WTC11 (cell line): Measurements from ENCODE around the gene RPL26. TPM values are rescaled to one million over a fixed set of nuclear protein-coding genes. Genes with fewer than 3 reads are reported as not detected.

ENCODE experiments used
- AR ChIP-seq: fragments of 250-450 bp; sonication (Bioruptor Pico); IDR thresholded peaks from 2 replicates; pipeline ENCODE4 v1.9.0; 2021; ENCODE audit warnings: mild to moderate bottlenecking
- ATF1 ChIP-seq: sonication (generic); formaldehyde crosslinking; IDR thresholded peaks from 2 replicates; pipeline ENCODE4 v1.8.1; 2023; ENCODE audit warnings: mild to moderate bottlenecking, moderate library complexity, missing genetic modification reagents
- CBFB ChIP-seq: sonication (generic); formaldehyde crosslinking; IDR thresholded peaks from 2 replicates; pipeline ENCODE4 v1.8.1; 2022; ENCODE audit warnings: mild to moderate bottlenecking, low read depth, missing genetic modification reagents
- CREM ChIP-seq: sonication (generic); formaldehyde crosslinking; IDR thresholded peaks from 2 replicates; pipeline ENCODE4 v1.8.1; 2022; ENCODE audit warnings: mild to moderate bottlenecking, missing genetic modification reagents, moderate library complexity
- E2F5 ChIP-seq: sonication (generic); formaldehyde crosslinking; IDR thresholded peaks from 2 replicates; pipeline ENCODE4 v1.8.1; 2022; ENCODE audit warnings: mild to moderate bottlenecking, moderate library complexity, missing genetic modification reagents
- EMX1 ChIP-seq: fragments of 250-450 bp; sonication (Bioruptor Pico); IDR thresholded peaks from 2 replicates; pipeline ENCODE4 v1.8.0; 2021; ENCODE audit warnings: mild to moderate bottlenecking
- ERG ChIP-seq: fragments of 250-450 bp; sonication (Bioruptor Pico); IDR thresholded peaks from 2 replicates; pipeline ENCODE4 v1.8.0; 2021; ENCODE audit warnings: mild to moderate bottlenecking
- FOXK1 ChIP-seq: sonication (generic); formaldehyde crosslinking; IDR thresholded peaks from 2 replicates; pipeline ENCODE4 v1.8.0; 2022; ENCODE audit warnings: mild to moderate bottlenecking, moderate library complexity, missing genetic modification reagents
- GTF2I ChIP-seq: fragments of 250-450 bp; sonication (Bioruptor Pico); conservative IDR thresholded peaks from 2 replicates; pipeline ENCODE4 v1.4.0; 2021; ENCODE audit warnings: mild to moderate bottlenecking
- IRF2 ChIP-seq: sonication (generic); formaldehyde crosslinking; IDR thresholded peaks from 2 replicates; pipeline ENCODE4 v1.8.0; 2022; ENCODE audit warnings: low read depth, missing genetic modification reagents, borderline replicate concordance
- MYBL2 ChIP-seq: sonication (generic); formaldehyde crosslinking; IDR thresholded peaks from 2 replicates; pipeline ENCODE4 v1.8.1; 2023; ENCODE audit warnings: mild to moderate bottlenecking, moderate library complexity, missing genetic modification reagents
- NFE2L1 ChIP-seq: sonication (generic); formaldehyde crosslinking; IDR thresholded peaks from 2 replicates; pipeline ENCODE4 v1.8.1; 2023; ENCODE audit warnings: missing genetic modification reagents
- OVOL2 ChIP-seq: fragments of 250-450 bp; sonication (Bioruptor Pico); IDR thresholded peaks from 2 replicates; pipeline ENCODE4 v1.9.0; 2021; ENCODE audit warnings: mild to moderate bottlenecking, borderline replicate concordance
- RELA ChIP-seq: sonication (generic); formaldehyde crosslinking; IDR thresholded peaks from 2 replicates; pipeline ENCODE4 v1.8.1; 2022; ENCODE audit warnings: missing genetic modification reagents, mild to moderate bottlenecking, borderline replicate concordance
- SMAD4 ChIP-seq: sonication (generic); formaldehyde crosslinking; IDR thresholded peaks from 2 replicates; pipeline ENCODE4 v1.8.0; 2022; ENCODE audit warnings: mild to moderate bottlenecking, missing genetic modification reagents
- TCF7 ChIP-seq: sonication (generic); formaldehyde crosslinking; IDR thresholded peaks from 2 replicates; pipeline ENCODE4 v1.8.0; 2022; ENCODE audit warnings: mild to moderate bottlenecking, low read depth, missing genetic modification reagents, moderate library complexity
- USF2 ChIP-seq: sonication (generic); formaldehyde crosslinking; IDR thresholded peaks from 2 replicates; pipeline ENCODE4 v1.8.1; 2023; ENCODE audit warnings: mild to moderate bottlenecking, missing genetic modification reagents, moderate library complexity
- ZNF317 ChIP-seq: sonication (generic); formaldehyde crosslinking; IDR thresholded peaks from 2 replicates; pipeline ENCODE4 v1.8.1; 2023; ENCODE audit warnings: low read depth, mild to moderate bottlenecking, moderate library complexity, missing genetic modification reagents, borderline replicate concordance
- ZNF416 ChIP-seq: fragments of 250-450 bp; sonication (Bioruptor Pico); IDR thresholded peaks from 2 replicates; pipeline ENCODE4 v1.9.0; 2021; ENCODE audit warnings: mild to moderate bottlenecking, inconsistent platforms
- ZNF423 ChIP-seq: fragments of 250-450 bp; sonication (Bioruptor Pico); IDR thresholded peaks from 2 replicates; pipeline ENCODE4 v2.1.2; 2022; ENCODE audit warnings: mild to moderate bottlenecking, moderate library complexity
- total RNA-seq: library from RNA; stranded (reverse); gene quantifications from 3 replicates; pipeline ENCODE4 v1.2.3, GENCODE V29; 2021
- TF ChIP-seq, protein P1 (sequence below): fragments of 250-450 bp; sonication (Bioruptor Pico); IDR thresholded peaks from 2 replicates; pipeline ENCODE4 v2.1.2; 2022; ENCODE audit warnings: mild to moderate bottlenecking, moderate library complexity
- TF ChIP-seq, protein P2 (sequence below): fragments of 250-450 bp; sonication (Bioruptor Pico); IDR thresholded peaks from 2 replicates; pipeline ENCODE4 v1.9.0; 2021; ENCODE audit warnings: moderate library complexity, mild to moderate bottlenecking, inconsistent platforms, borderline replicate concordance
- TF ChIP-seq, protein P3 (sequence below): sonication (generic); formaldehyde crosslinking; IDR thresholded peaks from 2 replicates; pipeline ENCODE4 v1.8.0; 2022; ENCODE audit warnings: mild to moderate bottlenecking, missing genetic modification reagents
- TF ChIP-seq, protein P4 (sequence below): fragments of 200-600 bp; IDR thresholded peaks from 2 replicates; pipeline ENCODE4 v1.8.0; 2022; ENCODE audit warnings: antibody characterized with exemption
- TF ChIP-seq, protein P5 (sequence below): sonication (generic); formaldehyde crosslinking; IDR thresholded peaks from 2 replicates; pipeline ENCODE4 v1.8.1; 2022; ENCODE audit warnings: low read depth, missing genetic modification reagents, borderline replicate concordance

RPL26 gene
- total RNA-seq, 1 experiment from 2014 or later = 1,825 TPM

- TF ChIP-seq FOXK1 (CRISPR knock-in tag) = peak; percentile 87
- peak; percentile 93; the same call in 1 of the 2 replicates for TF ChIP-seq ERG (CRISPR knock-in tag)
- TF ChIP-seq USF2 (CRISPR knock-in tag) = 0 out of 2 replicates have a peak, but pooled peaks have one; percentile 29
- TF ChIP-seq RELA (CRISPR knock-in tag) = no peak
- TF ChIP-seq GTF2I (CRISPR knock-in tag) = no peak
- TF ChIP-seq MYBL2 (CRISPR knock-in tag) = peak; percentile 92
- TF ChIP-seq, protein P1, sequence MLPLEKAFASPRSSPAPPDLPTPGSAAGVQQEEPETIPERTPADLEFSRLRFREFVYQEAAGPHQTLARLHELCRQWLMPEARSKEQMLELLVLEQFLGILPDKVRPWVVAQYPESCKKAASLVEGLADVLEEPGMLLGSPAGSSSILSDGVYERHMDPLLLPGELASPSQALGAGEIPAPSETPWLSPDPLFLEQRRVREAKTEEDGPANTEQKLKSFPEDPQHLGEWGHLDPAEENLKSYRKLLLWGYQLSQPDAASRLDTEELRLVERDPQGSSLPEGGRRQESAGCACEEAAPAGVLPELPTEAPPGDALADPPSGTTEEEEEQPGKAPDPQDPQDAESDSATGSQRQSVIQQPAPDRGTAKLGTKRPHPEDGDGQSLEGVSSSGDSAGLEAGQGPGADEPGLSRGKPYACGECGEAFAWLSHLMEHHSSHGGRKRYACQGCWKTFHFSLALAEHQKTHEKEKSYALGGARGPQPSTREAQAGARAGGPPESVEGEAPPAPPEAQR (CRISPR knock-in tag) = no peak
- TF ChIP-seq OVOL2 (CRISPR knock-in tag) = peak; percentile 76
- TF ChIP-seq IRF2 (CRISPR knock-in tag) = 0 out of 2 replicates have a peak, but pooled peaks have one; percentile 80
- no peak for TF ChIP-seq ZNF423 (CRISPR knock-in tag)
- peak; percentile 92 for TF ChIP-seq ZNF416 (CRISPR knock-in tag)
- TF ChIP-seq ATF1 (CRISPR knock-in tag) = peak; percentile 86; the same call in 1 of the 2 replicates
- TF ChIP-seq NFE2L1 (CRISPR knock-in tag) = peak; percentile 91
- TF ChIP-seq EMX1 = peak; percentile 95
- no peak for TF ChIP-seq ZNF317
- TF ChIP-seq SMAD4 (CRISPR knock-in tag) = peak; percentile 47; the same call in 1 of the 2 replicates
- TF ChIP-seq CBFB (CRISPR knock-in tag) = peak; percentile 36
- TF ChIP-seq, protein P2, sequence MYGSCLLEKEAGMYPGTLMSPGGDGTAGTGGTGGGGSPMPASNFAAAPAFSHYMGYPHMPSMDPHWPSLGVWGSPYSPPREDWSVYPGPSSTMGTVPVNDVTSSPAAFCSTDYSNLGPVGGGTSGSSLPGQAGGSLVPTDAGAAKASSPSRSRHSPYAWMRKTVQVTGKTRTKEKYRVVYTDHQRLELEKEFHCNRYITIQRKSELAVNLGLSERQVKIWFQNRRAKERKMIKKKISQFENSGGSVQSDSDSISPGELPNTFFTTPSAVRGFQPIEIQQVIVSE = no peak; the same call in 1 of the 2 replicates
- peak; percentile 91 for TF ChIP-seq AR
- no peak; the same call in 1 of the 2 replicates for TF ChIP-seq CREM
- TF ChIP-seq TCF7 (CRISPR knock-in tag) = 0 out of 2 replicates have a peak, but pooled peaks have one; percentile 71
- TF ChIP-seq, protein P3, sequence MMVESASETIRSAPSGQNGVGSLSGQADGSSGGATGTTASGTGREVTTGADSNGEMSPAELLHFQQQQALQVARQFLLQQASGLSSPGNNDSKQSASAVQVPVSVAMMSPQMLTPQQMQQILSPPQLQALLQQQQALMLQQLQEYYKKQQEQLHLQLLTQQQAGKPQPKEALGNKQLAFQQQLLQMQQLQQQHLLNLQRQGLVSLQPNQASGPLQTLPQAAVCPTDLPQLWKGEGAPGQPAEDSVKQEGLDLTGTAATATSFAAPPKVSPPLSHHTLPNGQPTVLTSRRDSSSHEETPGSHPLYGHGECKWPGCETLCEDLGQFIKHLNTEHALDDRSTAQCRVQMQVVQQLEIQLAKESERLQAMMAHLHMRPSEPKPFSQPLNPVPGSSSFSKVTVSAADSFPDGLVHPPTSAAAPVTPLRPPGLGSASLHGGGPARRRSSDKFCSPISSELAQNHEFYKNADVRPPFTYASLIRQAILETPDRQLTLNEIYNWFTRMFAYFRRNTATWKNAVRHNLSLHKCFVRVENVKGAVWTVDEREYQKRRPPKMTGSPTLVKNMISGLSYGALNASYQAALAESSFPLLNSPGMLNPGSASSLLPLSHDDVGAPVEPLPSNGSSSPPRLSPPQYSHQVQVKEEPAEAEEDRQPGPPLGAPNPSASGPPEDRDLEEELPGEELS = 0 out of 2 replicates have a peak, but pooled peaks have one; percentile 53
- TF ChIP-seq E2F5 (CRISPR knock-in tag) = no peak
- TF ChIP-seq, protein P4, sequence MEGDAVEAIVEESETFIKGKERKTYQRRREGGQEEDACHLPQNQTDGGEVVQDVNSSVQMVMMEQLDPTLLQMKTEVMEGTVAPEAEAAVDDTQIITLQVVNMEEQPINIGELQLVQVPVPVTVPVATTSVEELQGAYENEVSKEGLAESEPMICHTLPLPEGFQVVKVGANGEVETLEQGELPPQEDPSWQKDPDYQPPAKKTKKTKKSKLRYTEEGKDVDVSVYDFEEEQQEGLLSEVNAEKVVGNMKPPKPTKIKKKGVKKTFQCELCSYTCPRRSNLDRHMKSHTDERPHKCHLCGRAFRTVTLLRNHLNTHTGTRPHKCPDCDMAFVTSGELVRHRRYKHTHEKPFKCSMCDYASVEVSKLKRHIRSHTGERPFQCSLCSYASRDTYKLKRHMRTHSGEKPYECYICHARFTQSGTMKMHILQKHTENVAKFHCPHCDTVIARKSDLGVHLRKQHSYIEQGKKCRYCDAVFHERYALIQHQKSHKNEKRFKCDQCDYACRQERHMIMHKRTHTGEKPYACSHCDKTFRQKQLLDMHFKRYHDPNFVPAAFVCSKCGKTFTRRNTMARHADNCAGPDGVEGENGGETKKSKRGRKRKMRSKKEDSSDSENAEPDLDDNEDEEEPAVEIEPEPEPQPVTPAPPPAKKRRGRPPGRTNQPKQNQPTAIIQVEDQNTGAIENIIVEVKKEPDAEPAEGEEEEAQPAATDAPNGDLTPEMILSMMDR = peak; percentile 46; the same call in 1 of the 2 replicates
- TF ChIP-seq, protein P5, sequence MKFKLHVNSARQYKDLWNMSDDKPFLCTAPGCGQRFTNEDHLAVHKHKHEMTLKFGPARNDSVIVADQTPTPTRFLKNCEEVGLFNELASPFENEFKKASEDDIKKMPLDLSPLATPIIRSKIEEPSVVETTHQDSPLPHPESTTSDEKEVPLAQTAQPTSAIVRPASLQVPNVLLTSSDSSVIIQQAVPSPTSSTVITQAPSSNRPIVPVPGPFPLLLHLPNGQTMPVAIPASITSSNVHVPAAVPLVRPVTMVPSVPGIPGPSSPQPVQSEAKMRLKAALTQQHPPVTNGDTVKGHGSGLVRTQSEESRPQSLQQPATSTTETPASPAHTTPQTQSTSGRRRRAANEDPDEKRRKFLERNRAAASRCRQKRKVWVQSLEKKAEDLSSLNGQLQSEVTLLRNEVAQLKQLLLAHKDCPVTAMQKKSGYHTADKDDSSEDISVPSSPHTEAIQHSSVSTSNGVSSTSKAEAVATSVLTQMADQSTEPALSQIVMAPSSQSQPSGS = peak; percentile 74
These were observed 6.5 kb downstream of the RPL26 start, which contains the start of gene KRABD2 (continued) for GRCh38 chr17:8376271-8377067.
